GM19397 (cell line): ENCODE results near the gene SLC16A14.

Experiments
- ATAC-seq: cut with Tn5 transposase; IDR thresholded peaks from one replicate; pipeline ENCODE4 v1.9.1; 2021; ENCODE audit warnings: mild to moderate bottlenecking, moderate library complexity; ENCODE audit not compliant: unreplicated experiment

Gene SLC16A14

GRCh38 chr2:230043025-230043424 lies 25.7 kb downstream of the SLC16A14 start:
- ATAC-seq, result no peak

- ATAC-seq, result no peak
Measured at GRCh38 chr2:230042195-230042594, 26.5 kb downstream of the SLC16A14 start.

GRCh38 chr2:230023313-230023712 lies 45.4 kb downstream of the SLC16A14 start:
- ATAC-seq, result no peak

- no peak for ATAC-seq
Measured at GRCh38 chr2:230019742-230020141, 49.0 kb downstream of the SLC16A14 start.

GRCh38 chr2:230018153-230018552 lies 50.6 kb downstream of the SLC16A14 start:
- no peak for ATAC-seq

- no peak for ATAC-seq
Measured at GRCh38 chr2:230016844-230017243, 51.9 kb downstream of the SLC16A14 start.

- no peak for ATAC-seq
Measured at GRCh38 chr2:230012267-230012884, 56.3 kb downstream of the SLC16A14 start.

GRCh38 chr2:230011617-230012016 lies 57.1 kb downstream of the SLC16A14 start:
- no peak for ATAC-seq

- no peak for ATAC-seq
Measured at GRCh38 chr2:230010501-230010900, 58.2 kb downstream of the SLC16A14 start.

GRCh38 chr2:230008708-230009066 lies 60.0 kb downstream of the SLC16A14 start:
- no peak for ATAC-seq

GRCh38 chr2:230007931-230008707 lies 60.6 kb downstream of the SLC16A14 start:
- ATAC-seq, result no peak

- no peak for ATAC-seq
Measured at GRCh38 chr2:230000118-230000841, 68.4 kb downstream of the SLC16A14 start.

- no peak for ATAC-seq
Measured at GRCh38 chr2:229997565-229997964, 71.2 kb downstream of the SLC16A14 start.

GRCh38 chr2:229996320-229996719 lies 72.4 kb downstream of the SLC16A14 start:
- no peak for ATAC-seq

- no peak for ATAC-seq
Measured at GRCh38 chr2:229993236-229993635, 75.5 kb downstream of the SLC16A14 start.
